Measurements from ENCODE around the gene TMEM82.

DNA sequence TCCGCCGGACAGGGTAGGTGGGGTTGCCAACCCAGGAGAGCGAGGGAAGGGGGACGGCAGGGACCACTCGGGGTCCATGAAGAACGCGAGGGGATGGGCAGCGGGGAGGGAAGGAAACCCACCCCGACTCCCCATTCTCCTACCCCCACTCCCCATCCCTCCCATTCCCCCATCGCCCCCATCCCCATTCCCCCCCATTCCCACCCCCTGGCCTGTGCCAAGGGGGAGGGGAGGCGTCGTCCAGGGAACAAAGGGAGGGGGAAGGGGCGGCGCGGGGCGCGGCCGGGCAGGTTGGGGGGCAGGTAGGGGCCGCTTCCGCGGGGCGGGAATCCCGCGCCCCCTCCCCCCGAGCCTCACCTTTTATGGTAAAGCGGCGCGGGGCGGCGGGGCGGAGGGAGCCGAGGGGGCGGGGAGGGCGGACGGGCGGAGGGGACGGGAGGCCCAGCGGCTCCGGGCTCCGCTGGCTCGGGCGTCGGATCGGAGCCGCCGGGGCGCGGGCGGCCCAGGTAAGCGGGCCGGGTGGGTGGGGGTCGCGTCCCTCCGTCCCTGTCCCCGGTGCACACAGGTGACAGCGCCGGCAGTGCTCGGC, 16.1 kb downstream of the TMEM82 start, which contains the start of gene FBLIM1:
- no peak for TF ChIP-seq CTCF (IDR thresholded peaks at IDR 0.05)
- no peak for TF ChIP-seq EP300 (IDR thresholded peaks at IDR 0.05; ENCODE audit: low read depth)
- no peak for TF ChIP-seq POLR2AphosphoS5 (IDR thresholded peaks at IDR 0.05)
- no peak for TF ChIP-seq POLR2A (IDR thresholded peaks at IDR 0.05)

Data from transverse colon (tissue), 4 donors.